Activated CD4-positive, CD25-positive, alpha-beta regulatory T cell treated with anti-CD3 and anti-CD28 coated beads, Interleukin-2, amount 50 U/mL, for 24 hours (primary cell): ENCODE data around the gene ING2.

Experiments used
- ATAC-seq, 2 donors: fragments of 150-1000 bp; cut with Tn5 transposase; one replicate each; pipeline ENCODE4 v1.10.0; 2021; ENCODE audit warnings: mild to moderate bottlenecking in 1 of 2, moderate library complexity in 1 of 2

ING2 gene

GRCh38 chr4:183499801-183500200 is 5.1 kb upstream of the ING2 start:
- ATAC-seq: no peak

- ATAC-seq: no peak
Measured at GRCh38 chr4:183503497-183504063, 1.3 kb upstream of the ING2 start.

GRCh38 chr4:183504064-183504929 is 561 bp upstream of the ING2 start:
- peak; percentile 81 to 82 for ATAC-seq

- peak; percentile 29 to 37 for ATAC-seq
Measured at GRCh38 chr4:183505611-183506388, 942 bp downstream of the ING2 start.

- no peak for ATAC-seq
Measured at GRCh38 chr4:183506389-183506735, 1.5 kb downstream of the ING2 start.

GRCh38 chr4:183507925-183508696 is 3.3 kb downstream of the ING2 start:
- no peak for ATAC-seq

GRCh38 chr4:183508697-183509335 is 4.0 kb downstream of the ING2 start:
- no peak for ATAC-seq

GRCh38 chr4:183515411-183515810 is 10.6 kb downstream of the ING2 start:
- ATAC-seq: no peak

GRCh38 chr4:183517194-183517593 is 12.3 kb downstream of the ING2 start:
- no peak for ATAC-seq

- ATAC-seq: no peak
Measured at GRCh38 chr4:183517781-183518180, 12.9 kb downstream of the ING2 start.

GRCh38 chr4:183522821-183523220 is 18.0 kb downstream of the ING2 start:
- ATAC-seq: no peak

- ATAC-seq: no peak
Measured at GRCh38 chr4:183527326-183527725, 22.5 kb downstream of the ING2 start.

- ATAC-seq: no peak
Measured at GRCh38 chr4:183532821-183533220, 28.0 kb downstream of the ING2 start.

GRCh38 chr4:183533698-183534097 is 28.8 kb downstream of the ING2 start:
- ATAC-seq: no peak

- no peak for ATAC-seq
Measured at GRCh38 chr4:183540410-183541009, 35.7 kb downstream of the ING2 start.

- no peak for ATAC-seq
Measured at GRCh38 chr4:183541010-183541751, 36.3 kb downstream of the ING2 start.

- no peak for ATAC-seq
Measured at GRCh38 chr4:183541752-183542040, 36.8 kb downstream of the ING2 start.

- ATAC-seq: no peak
Measured at GRCh38 chr4:183543435-183543834, 38.6 kb downstream of the ING2 start.

- no peak for ATAC-seq
Measured at GRCh38 chr4:183544109-183544508, 39.3 kb downstream of the ING2 start.

- no peak for ATAC-seq
Measured at GRCh38 chr4:183546376-183546775, 41.5 kb downstream of the ING2 start.

- ATAC-seq: no peak
Measured at GRCh38 chr4:183548306-183548705, 43.4 kb downstream of the ING2 start.
